Astrocyte of the spinal cord (primary cell): ENCODE measurements around the gene GPR78.

Experiments
- DNase-seq: peaks from one replicate; pipeline ENCODE4 v3.0.0; 2011; ENCODE audit warnings: low read depth, low spot score
- H3K4me3 ChIP-seq: 2 replicates; pipeline ENCODE4 v1.5.1; 2011; ENCODE audit warnings: low read depth, mild to moderate bottlenecking, low read length, moderate library complexity
- CTCF ChIP-seq: IDR thresholded peaks from 2 replicates; pipeline ENCODE4 v1.5.1; 2012; ENCODE audit warnings: low read depth, mild to moderate bottlenecking, low read length, inconsistent platforms
- in situ Hi-C: cut with HindIII; loops from 2 replicates; pipeline ENCODE4 v1.10.0; 2017; ENCODE audit warnings: low sequenced_read_pairs

Gene GPR78

GRCh38 chr4:8580321-8581093, at the start of gene GPR78:
Gene GPR78 (plus strand): TSS chr4:8580392. CDS start chr4:8580983, 591 bp downstream.
- H3K4me3 ChIP-seq, result no peak within 1 kb of the TSS
- no peak for TF ChIP-seq CTCF
- in situ Hi-C loops, result no loop called here
- peak; percentile 39 for DNase-seq

- in situ Hi-C loops, result no loop called here
- no peak for TF ChIP-seq CTCF
- H3K4me3 ChIP-seq, result no peak overlapping the region
- no peak for DNase-seq
Measured at GRCh38 chr4:8532245-8532781, 47.9 kb upstream of the GPR78 start.

- DNase-seq, result no peak
- no peak for TF ChIP-seq CTCF
- no peak overlapping the region for H3K4me3 ChIP-seq
- in situ Hi-C loops, result no loop called here
Measured at GRCh38 chr4:8533274-8533865, 46.8 kb upstream of the GPR78 start.

- no peak overlapping the region for H3K4me3 ChIP-seq
- TF ChIP-seq CTCF, result no peak
- DNase-seq, result peak; percentile 63
- in situ Hi-C loops, result no loop called here
Measured at GRCh38 chr4:8534129-8534528, 46.1 kb upstream of the GPR78 start.

- in situ Hi-C loops, result no loop called here
- no peak for DNase-seq
- no peak for TF ChIP-seq CTCF
- H3K4me3 ChIP-seq, result no peak overlapping the region
Measured at GRCh38 chr4:8534611-8535010, 45.6 kb upstream of the GPR78 start.

GRCh38 chr4:8536467-8536866, 43.7 kb upstream of the GPR78 start:
- TF ChIP-seq CTCF, result no peak
- DNase-seq, result no peak
- in situ Hi-C loops, result no loop called here

More at GRCh38 chr4:8536467-8536866, 43.7 kb upstream of the GPR78 start:
- H3K4me3 ChIP-seq, result no peak overlapping the region
